Nephron progenitor cell (in vitro differentiated cells): ENCODE measurements around the gene PIP5KL1.
A peak's percentile ranks its signal among the peaks of the same experiment; 100 is the strongest.

Experiments used
- DNase-seq: peaks from one replicate; pipeline ENCODE4 v3.0.0; 2021
- H3K27ac Mint-ChIP-seq: 2 replicates; pipeline ENCODE4 v1.8.0; 2021; ENCODE audit warnings: mild to moderate bottlenecking, moderate library complexity, mixed read lengths
- H3K27me3 Mint-ChIP-seq: 2 replicates; pipeline ENCODE4 v1.8.0; 2021; ENCODE audit warnings: mild to moderate bottlenecking, low read depth, mixed read lengths; ENCODE audit not compliant: poor library complexity
- H3K36me3 Mint-ChIP-seq: 2 replicates; pipeline ENCODE4 v1.8.0; 2021; ENCODE audit warnings: low read depth, mixed read lengths
- H3K4me1 Mint-ChIP-seq: 2 replicates; pipeline ENCODE4 v1.8.0; 2021; ENCODE audit warnings: mixed read lengths
- H3K4me3 Mint-ChIP-seq: 2 replicates; pipeline ENCODE4 v1.8.0; 2021; ENCODE audit warnings: mild to moderate bottlenecking, moderate library complexity, mixed read lengths
- H3K9me3 Mint-ChIP-seq: 2 replicates; pipeline ENCODE4 v1.8.0; 2021; ENCODE audit warnings: mild to moderate bottlenecking, moderate library complexity, mixed read lengths
- TF ChIP-seq, protein P1 (sequence below): fragments of 200-600 bp; sonication (generic); IDR thresholded peaks from 2 replicates; pipeline ENCODE4 v1.5.0; 2021; ENCODE audit warnings: antibody characterized with exemption

The PIP5KL1 gene

GRCh38 chr9:127930231-127931091 lies at the start of gene PIP5KL1:
Gene PIP5KL1, minus strand, starts transcription at chr9:127930777. Its CDS starts 25 bp downstream, at chr9:127930752.
- no peaks in the 10 kb centered on the region for H3K36me3 Mint-ChIP-seq
- peaks cover 16% of the 10 kb centered on the region for H3K4me1 Mint-ChIP-seq
- TF ChIP-seq, protein P1, sequence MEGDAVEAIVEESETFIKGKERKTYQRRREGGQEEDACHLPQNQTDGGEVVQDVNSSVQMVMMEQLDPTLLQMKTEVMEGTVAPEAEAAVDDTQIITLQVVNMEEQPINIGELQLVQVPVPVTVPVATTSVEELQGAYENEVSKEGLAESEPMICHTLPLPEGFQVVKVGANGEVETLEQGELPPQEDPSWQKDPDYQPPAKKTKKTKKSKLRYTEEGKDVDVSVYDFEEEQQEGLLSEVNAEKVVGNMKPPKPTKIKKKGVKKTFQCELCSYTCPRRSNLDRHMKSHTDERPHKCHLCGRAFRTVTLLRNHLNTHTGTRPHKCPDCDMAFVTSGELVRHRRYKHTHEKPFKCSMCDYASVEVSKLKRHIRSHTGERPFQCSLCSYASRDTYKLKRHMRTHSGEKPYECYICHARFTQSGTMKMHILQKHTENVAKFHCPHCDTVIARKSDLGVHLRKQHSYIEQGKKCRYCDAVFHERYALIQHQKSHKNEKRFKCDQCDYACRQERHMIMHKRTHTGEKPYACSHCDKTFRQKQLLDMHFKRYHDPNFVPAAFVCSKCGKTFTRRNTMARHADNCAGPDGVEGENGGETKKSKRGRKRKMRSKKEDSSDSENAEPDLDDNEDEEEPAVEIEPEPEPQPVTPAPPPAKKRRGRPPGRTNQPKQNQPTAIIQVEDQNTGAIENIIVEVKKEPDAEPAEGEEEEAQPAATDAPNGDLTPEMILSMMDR, result no peak
- peak; percentile 95 for DNase-seq
- H3K27ac Mint-ChIP-seq, result no peak within 1 kb of the TSS
- peak within 1 kb of the TSS; percentile 60 for H3K4me3 Mint-ChIP-seq
- peaks cover 52% of the 10 kb centered on the region for H3K27me3 Mint-ChIP-seq
- H3K9me3 Mint-ChIP-seq, result no peaks in the 10 kb centered on the region

- peaks cover 75% of the 10 kb centered on the region for H3K4me1 Mint-ChIP-seq
- TF ChIP-seq, protein P1, result no peak
- no peaks in the 10 kb centered on the region for H3K9me3 Mint-ChIP-seq
- DNase-seq, result peak; percentile 66
- no peaks in the 10 kb centered on the region for H3K36me3 Mint-ChIP-seq
- peak overlapping the region; percentile 95 for H3K4me3 Mint-ChIP-seq
- peaks cover 3% of the 10 kb centered on the region for H3K27me3 Mint-ChIP-seq
- peak overlapping the region; percentile 72 for H3K27ac Mint-ChIP-seq
Observed at GRCh38 chr9:127980060-127980705, 49.6 kb upstream of the PIP5KL1 start.

- peak overlapping the region; percentile 95 for H3K4me3 Mint-ChIP-seq
- H3K27me3 Mint-ChIP-seq, result no peaks in the 10 kb centered on the region
- peaks cover 82% of the 10 kb centered on the region for H3K4me1 Mint-ChIP-seq
- TF ChIP-seq, protein P1, result no peak
- no peaks in the 10 kb centered on the region for H3K9me3 Mint-ChIP-seq
- peak overlapping the region; percentile 72 for H3K27ac Mint-ChIP-seq
- H3K36me3 Mint-ChIP-seq, result no peaks in the 10 kb centered on the region
- DNase-seq, result peak; percentile 37
Observed at GRCh38 chr9:127979333-127980059, 48.9 kb upstream of the PIP5KL1 start.

GRCh38 chr9:127979015-127979332 lies 48.4 kb upstream of the PIP5KL1 start:
- Mint-ChIP-seq H3K36me3 (no peaks in the 10 kb centered on the region), H3K9me3 (no peaks in the 10 kb centered on the region), H3K4me1 (peaks cover 85% of the 10 kb centered on the region)

DNA sequence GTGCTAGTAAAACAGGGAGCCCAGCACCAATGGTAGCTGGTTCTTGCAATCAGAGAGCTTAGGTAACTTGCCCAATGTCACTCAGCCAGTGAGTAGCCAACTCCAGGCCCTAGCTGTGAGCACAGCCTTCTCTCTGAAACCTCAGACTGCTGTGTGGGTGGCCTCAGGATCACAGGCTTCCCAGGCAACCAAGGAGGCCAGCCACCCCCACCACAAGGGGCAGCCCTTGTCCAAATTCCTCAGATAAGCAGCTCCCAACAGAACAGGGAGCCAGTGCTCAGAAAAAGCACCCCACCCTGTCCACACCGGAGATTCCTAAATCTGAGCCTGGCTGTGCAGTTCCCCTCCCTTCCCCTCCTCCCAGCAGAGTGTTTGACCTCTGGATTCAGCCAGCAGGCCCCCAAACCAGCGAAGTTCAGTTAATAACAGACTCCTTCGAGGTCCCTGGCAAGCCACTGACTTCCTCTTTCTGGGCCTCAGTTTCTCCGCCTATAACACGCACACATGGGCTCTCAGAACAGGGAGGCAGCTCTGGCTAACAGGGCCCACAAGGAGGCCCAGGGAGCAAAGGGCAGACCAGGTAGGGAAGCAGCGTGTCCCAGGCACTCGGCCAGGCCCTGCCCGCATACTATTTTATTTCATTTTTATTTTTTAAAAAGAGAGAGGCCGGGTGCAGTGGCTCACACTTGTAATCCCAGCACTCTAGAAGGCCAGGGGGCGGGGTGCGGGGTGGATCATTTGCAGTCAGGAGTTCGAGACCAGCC lies 47.5 kb upstream of the PIP5KL1 start:
- peak; percentile 54 for DNase-seq
- TF ChIP-seq, protein P1, result no peak
- Mint-ChIP-seq H3K4me3 (peak overlapping the region; percentile 95), H3K27ac (no peak overlapping the region), H3K9me3 (no peaks in the 10 kb centered on the region), H3K36me3 (no peaks in the 10 kb centered on the region), H3K27me3 (no peaks in the 10 kb centered on the region), H3K4me1 (peaks cover 82% of the 10 kb centered on the region)

More at GRCh38 chr9:127979015-127979332, 48.4 kb upstream of the PIP5KL1 start:
- no peak for DNase-seq
- Mint-ChIP-seq H3K27me3 (no peaks in the 10 kb centered on the region), H3K4me3 (peak overlapping the region; percentile 95), H3K27ac (no peak overlapping the region)
- TF ChIP-seq, protein P1, result no peak
